ENCODE results near the gene ABCA3. TPM values are rescaled to one million over a fixed set of nuclear protein-coding genes. Genes with fewer than 3 reads are reported as not detected.

ABCA3 gene
- total and polyA plus RNA-seq, 2 donors (not counting 1 experiment from before 2014, with no cell fraction given): 3.1 to 5.1 TPM

GRCh38 chr16:2383501-2383900 lies 43.0 kb upstream of the ABCA3 start:
- H3K27me3 ChIP-seq (replicated peaks in 1 of 4; ENCODE audit: control extremely low read depth in 1 of 4, control insufficient read depth in 3 of 4, insufficient read depth in 4 of 4, low read length in 3 of 4): peaks cover 0 to 5% (median 0%) of the 10 kb centered on the region in 4 experiments
- DNase-seq (no peak), ATAC-seq (ENCODE audit: low read depth) (no peak)
- H3K27me3 Mint-ChIP-seq: peaks cover 11% of the 10 kb centered on the region
- H3K9ac ChIP-seq (ENCODE audit: low read length): no peak overlapping the region
- intact Hi-C loops (cut with micrococcal nuclease): no loop called here
- H4K20me1 ChIP-seq (ENCODE audit: control insufficient read depth, insufficient read depth, low read length, poor library complexity, severe bottlenecking): no peaks in the 10 kb centered on the region
- POLR2A ChIA-PET: no interaction called here
- WGBS (ENCODE audit: insufficient coverage): no CpG with 5 or more reads among the region's 1 CpG
- no peak for TF ChIP-seq CTCF (IDR thresholded peaks at IDR 0.05)
- no peak for TF ChIP-seq EZH2 (IDR thresholded peaks at IDR 0.05; ENCODE audit: borderline replicate concordance, insufficient read depth, low read depth, low read length, poor library complexity, severe bottlenecking)
- CTCF ChIA-PET: interaction anchor here (0.7 kb wide), 1 partner anchor 938 kb away, joined by 3 read pairs; no protein-coding TSS in a partner anchor
- H3K9me3 ChIP-seq (ENCODE audit: control extremely low read depth in 1 of 3, control insufficient read depth in 2 of 3, insufficient read depth in 1 of 3, low read length in 2 of 3): peaks cover 0 to under 1% (median 0%) of the 10 kb centered on the region in 3 donors
- no peak overlapping the region for H3K27ac Mint-ChIP-seq
- H3K4me3 ChIP-seq (ENCODE audit: control extremely low read depth in 1 of 5, extremely low read depth in 1 of 5, insufficient read depth in 1 of 5, low read depth in 2 of 5, low read length in 4 of 5): no peak overlapping the region
- H2AFZ ChIP-seq (ENCODE audit: insufficient read depth, low read depth, low read length, poor library complexity, severe bottlenecking): no peak overlapping the region
- no peaks in the 10 kb centered on the region for H3K4me1 ChIP-seq (ENCODE audit: control insufficient read depth in 2 of 2, insufficient read depth in 2 of 2, low read length in 2 of 2)
- H3K36me3 ChIP-seq (replicated peaks in 1 of 2; ENCODE audit: control extremely low read depth in 1 of 2, control insufficient read depth in 1 of 2, extremely low read depth in 1 of 2, insufficient read depth in 2 of 2, low read length in 1 of 2): no peaks in the 10 kb centered on the region
- H3K79me2 ChIP-seq (ENCODE audit: control insufficient read depth, insufficient read depth, low read length): no peaks in the 10 kb centered on the region
- no peaks in the 10 kb centered on the region for H3K4me1 Mint-ChIP-seq
- H3K27ac ChIP-seq (ENCODE audit: low read length in 2 of 2): no peak overlapping the region
- H3K4me3 Mint-ChIP-seq: no peak overlapping the region
- no peaks in the 10 kb centered on the region for H3K9me3 Mint-ChIP-seq (ENCODE audit: insufficient read depth)
- H3K4me2 ChIP-seq (replicated peaks; ENCODE audit: low read depth, low read length, poor library complexity, severe bottlenecking): no peak overlapping the region

- DNase-seq (no peak), ATAC-seq (ENCODE audit: low read depth) (no peak)
- H3K4me1 ChIP-seq (ENCODE audit: control insufficient read depth in 2 of 2, insufficient read depth in 2 of 2, low read length in 2 of 2): no peaks in the 10 kb centered on the region
- no peak for TF ChIP-seq CTCF (IDR thresholded peaks at IDR 0.05)
- TF ChIP-seq EZH2 (IDR thresholded peaks at IDR 0.05; ENCODE audit: borderline replicate concordance, insufficient read depth, low read depth, low read length, poor library complexity, severe bottlenecking): no peak
- Mint-ChIP-seq H3K27ac (no peak overlapping the region), H3K9me3 (ENCODE audit: insufficient read depth) (no peaks in the 10 kb centered on the region), H3K4me1 (no peaks in the 10 kb centered on the region), H3K4me3 (no peak overlapping the region), H3K27me3 (peaks cover 16% of the 10 kb centered on the region)
- no peak overlapping the region for H3K4me2 ChIP-seq (replicated peaks; ENCODE audit: low read depth, low read length, poor library complexity, severe bottlenecking)
- intact Hi-C loops (cut with micrococcal nuclease): no loop called here
- no peak overlapping the region for H3K27ac ChIP-seq (ENCODE audit: low read length in 2 of 2)
- no CpG with 5 or more reads among the region's 3 CpGs for WGBS (ENCODE audit: insufficient coverage)
- H3K27me3 ChIP-seq (replicated peaks in 1 of 4; ENCODE audit: control extremely low read depth in 1 of 4, control insufficient read depth in 3 of 4, insufficient read depth in 4 of 4, low read length in 3 of 4): peaks cover 0 to 22% (median 7%) of the 10 kb centered on the region in 4 experiments
- H3K4me3 ChIP-seq (ENCODE audit: control extremely low read depth in 1 of 5, extremely low read depth in 1 of 5, insufficient read depth in 1 of 5, low read depth in 2 of 5, low read length in 4 of 5): no peak overlapping the region
- H3K9ac ChIP-seq (ENCODE audit: low read length): no peak overlapping the region
- no peaks in the 10 kb centered on the region for H4K20me1 ChIP-seq (ENCODE audit: control insufficient read depth, insufficient read depth, low read length, poor library complexity, severe bottlenecking)
- H3K9me3 ChIP-seq (ENCODE audit: control extremely low read depth in 1 of 3, control insufficient read depth in 2 of 3, insufficient read depth in 1 of 3, low read length in 2 of 3): no peaks in the 10 kb centered on the region
- no peak overlapping the region for H2AFZ ChIP-seq (ENCODE audit: insufficient read depth, low read depth, low read length, poor library complexity, severe bottlenecking)
- ChIA-PET CTCF (no interaction called here), POLR2A (no interaction called here)
- H3K36me3 ChIP-seq (replicated peaks in 1 of 2; ENCODE audit: control extremely low read depth in 1 of 2, control insufficient read depth in 1 of 2, extremely low read depth in 1 of 2, insufficient read depth in 2 of 2, low read length in 1 of 2): no peaks in the 10 kb centered on the region
- no peaks in the 10 kb centered on the region for H3K79me2 ChIP-seq (ENCODE audit: control insufficient read depth, insufficient read depth, low read length)
These were observed 34.1 kb upstream of the ABCA3 start for GRCh38 chr16:2374644-2375043.

Measured in B cell (primary cell).